Endodermal cell (in vitro differentiated cells): ENCODE results near the gene NIPBL. TPM values are rescaled to one million over a fixed set of nuclear protein-coding genes. Genes with fewer than 3 reads are reported as not detected.

Experiments used
- DNase-seq: peaks from one replicate; pipeline ENCODE4 v3.0.0-alpha.2; 2017
- H3K27ac ChIP-seq: 2 replicates; pipeline ENCODE4 v1.5.1; 2013; ENCODE audit warnings: mild to moderate bottlenecking, low read depth, low read length, moderate library complexity
- H3K27me3 ChIP-seq: 2 replicates; pipeline ENCODE4 v1.6.1; 2013; ENCODE audit warnings: mild to moderate bottlenecking, low read length, moderate library complexity; ENCODE audit not compliant: insufficient read depth, control insufficient read depth, poor library complexity, severe bottlenecking
- H3K36me3 ChIP-seq: 2 replicates; pipeline ENCODE4 v1.7.0; 2013; ENCODE audit warnings: mild to moderate bottlenecking, low read length, moderate library complexity; ENCODE audit not compliant: control insufficient read depth, insufficient read depth
- H3K4me1 ChIP-seq: one replicate; pipeline ENCODE4 v1.7.0; 2013; ENCODE audit warnings: low read length; ENCODE audit not compliant: control insufficient read depth, insufficient read depth
- H3K4me3 ChIP-seq: 2 replicates; pipeline ENCODE4 v1.5.1; 2013; ENCODE audit warnings: mild to moderate bottlenecking, low read length, moderate library complexity
- H3K9ac ChIP-seq: 2 replicates; pipeline ENCODE4 v1.6.1; 2013; ENCODE audit warnings: mild to moderate bottlenecking, low read length, moderate library complexity; ENCODE audit not compliant: poor library complexity, severe bottlenecking; ENCODE audit errors: extremely low read depth
- H3K9me3 ChIP-seq: 2 replicates; pipeline ENCODE4 v1.6.1; 2013; ENCODE audit warnings: mild to moderate bottlenecking, low read length, moderate library complexity; ENCODE audit not compliant: control insufficient read depth
- H3K27ac Mint-ChIP-seq: 2 replicates; pipeline ENCODE4 v1.8.0; 2020; ENCODE audit warnings: mixed read lengths
- H3K27me3 Mint-ChIP-seq: 2 replicates; pipeline ENCODE4 v1.8.0; 2021; ENCODE audit warnings: mild to moderate bottlenecking, mixed read lengths; ENCODE audit not compliant: insufficient read depth
- H3K36me3 Mint-ChIP-seq: 2 replicates; pipeline ENCODE4 v1.8.0; 2020; ENCODE audit warnings: low read depth, mixed read lengths
- H3K4me1 Mint-ChIP-seq: 2 replicates; pipeline ENCODE4 v1.8.0; 2020; ENCODE audit warnings: mixed read lengths
- H3K4me3 Mint-ChIP-seq: 2 replicates; pipeline ENCODE4 v1.8.0; 2020; ENCODE audit warnings: mild to moderate bottlenecking, moderate library complexity, mixed read lengths
- H3K9me3 Mint-ChIP-seq: 2 replicates; pipeline ENCODE4 v1.8.0; 2020; ENCODE audit warnings: mild to moderate bottlenecking, mixed read lengths
- WGBS, 2 experiments: methylation state at CpG; one replicate each; pipeline versions ENCODE4 v1.1.5 to v1.1.7; 2013; ENCODE audit warnings: missing lambda C conversion rate in 2 of 2, mixed read lengths in 1 of 2; ENCODE audit not compliant: insufficient coverage in 1 of 2, insufficient read length in 1 of 2; 5-methylcytosine and 5-hydroxymethylcytosine counted together
- total RNA-seq, 2 donors: library from RNA; stranded (reverse); fragmentation: NEBNext Ultra II Directional in 1 of 2; extraction: Animal tissue kit (Norgen Biotek cat#: 25700) in 1 of 2; gene quantifications; 2 replicates in 1 of 2; 3 replicates in 1 of 2; pipeline ENCODE4 v1.2.1, GENCODE V29; 2021
- TF ChIP-seq, protein P1 (sequence below): fragments of 200-600 bp; sonication (generic); conservative IDR thresholded peaks from 2 replicates; pipeline ENCODE4 v1.5.0; 2021; ENCODE audit warnings: antibody characterized with exemption, mild to moderate bottlenecking

Gene NIPBL
- total RNA-seq, 2 donors from 2014 or later, result 63.3 to 65.8 TPM

DNA sequence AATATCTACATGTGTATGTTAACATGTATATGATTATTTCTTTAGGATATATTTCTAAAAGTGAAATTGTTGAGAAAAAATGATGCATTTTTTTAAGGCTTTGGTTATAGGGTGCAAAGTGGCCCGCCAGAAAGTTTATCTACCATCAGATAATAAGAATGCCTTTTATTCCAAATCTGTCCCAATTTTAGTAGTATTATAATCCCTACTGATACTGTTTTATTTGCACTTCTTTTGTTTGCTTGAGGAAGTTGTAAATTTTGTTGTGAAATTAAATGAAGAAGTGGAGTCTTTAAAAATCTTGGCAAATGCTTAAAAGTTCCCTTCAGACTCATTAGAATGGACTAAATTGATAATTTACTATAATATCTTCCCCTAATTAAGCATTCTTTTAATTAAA is 73.0 kb downstream of the NIPBL start:
- TF ChIP-seq, protein P1, sequence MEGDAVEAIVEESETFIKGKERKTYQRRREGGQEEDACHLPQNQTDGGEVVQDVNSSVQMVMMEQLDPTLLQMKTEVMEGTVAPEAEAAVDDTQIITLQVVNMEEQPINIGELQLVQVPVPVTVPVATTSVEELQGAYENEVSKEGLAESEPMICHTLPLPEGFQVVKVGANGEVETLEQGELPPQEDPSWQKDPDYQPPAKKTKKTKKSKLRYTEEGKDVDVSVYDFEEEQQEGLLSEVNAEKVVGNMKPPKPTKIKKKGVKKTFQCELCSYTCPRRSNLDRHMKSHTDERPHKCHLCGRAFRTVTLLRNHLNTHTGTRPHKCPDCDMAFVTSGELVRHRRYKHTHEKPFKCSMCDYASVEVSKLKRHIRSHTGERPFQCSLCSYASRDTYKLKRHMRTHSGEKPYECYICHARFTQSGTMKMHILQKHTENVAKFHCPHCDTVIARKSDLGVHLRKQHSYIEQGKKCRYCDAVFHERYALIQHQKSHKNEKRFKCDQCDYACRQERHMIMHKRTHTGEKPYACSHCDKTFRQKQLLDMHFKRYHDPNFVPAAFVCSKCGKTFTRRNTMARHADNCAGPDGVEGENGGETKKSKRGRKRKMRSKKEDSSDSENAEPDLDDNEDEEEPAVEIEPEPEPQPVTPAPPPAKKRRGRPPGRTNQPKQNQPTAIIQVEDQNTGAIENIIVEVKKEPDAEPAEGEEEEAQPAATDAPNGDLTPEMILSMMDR, result no peak
- Histone ChIP-seq H3K27ac (no peak overlapping the region), H3K9me3 (no peaks in the 10 kb centered on the region), H3K27me3 (no peaks in the 10 kb centered on the region), H3K4me1 (no peaks in the 10 kb centered on the region), H3K36me3 (peaks cover 2% of the 10 kb centered on the region), H3K4me3 (no peak overlapping the region), H3K9ac (no peak overlapping the region)
- Mint-ChIP-seq H3K27ac (no peak overlapping the region), H3K36me3 (no peaks in the 10 kb centered on the region), H3K4me3 (no peak overlapping the region), H3K9me3 (no peaks in the 10 kb centered on the region), H3K4me1 (peaks cover 12% of the 10 kb centered on the region), H3K27me3 (no peaks in the 10 kb centered on the region)
- 100% methylated on average over 1 of the region's 1 CpG; no CpG with 5 or more reads in 1 of the 2 experiments for WGBS, 2 experiments
- DNase-seq, result no peak

DNA sequence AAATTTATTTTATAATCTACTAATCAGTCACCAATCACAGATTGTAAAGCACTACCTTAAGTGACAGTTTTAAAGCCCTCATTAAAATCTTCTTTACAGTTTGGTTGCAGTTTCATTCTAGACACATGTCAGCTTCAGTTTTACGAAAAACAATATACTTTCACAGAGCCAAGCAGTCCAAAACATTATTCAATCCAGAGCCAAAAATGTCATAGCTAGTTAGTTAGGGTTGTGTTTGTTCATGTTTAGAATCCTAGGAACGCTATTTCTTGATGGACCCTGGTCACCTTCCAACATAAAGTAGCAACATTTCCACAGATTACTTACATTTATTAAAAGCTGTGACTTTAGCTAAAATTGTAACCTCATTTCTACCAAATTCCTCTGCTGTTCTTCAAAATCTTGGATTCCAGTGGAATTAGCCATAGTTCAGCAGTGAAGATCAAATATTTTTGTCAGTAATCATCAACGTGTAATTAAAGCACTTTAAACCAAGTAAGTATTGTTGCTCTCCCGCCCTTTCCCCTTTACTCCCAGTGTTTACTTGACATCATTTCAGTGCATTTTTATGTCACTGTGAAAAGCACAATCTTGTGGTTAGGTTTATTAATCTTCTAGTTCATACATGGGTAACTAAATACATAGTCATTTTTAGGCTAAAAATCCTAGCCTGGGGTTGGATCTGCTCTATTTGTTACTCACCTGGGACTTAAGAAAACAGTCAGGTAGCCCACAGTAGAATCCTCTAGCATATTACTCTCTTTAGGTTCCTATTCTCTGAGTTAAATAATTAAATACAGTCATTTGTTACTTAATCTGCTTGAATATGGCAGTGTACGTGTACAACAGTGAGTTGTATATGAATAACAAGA is 74.3 kb downstream of the NIPBL start:
- H3K27ac ChIP-seq, result no peak overlapping the region
- no peak for DNase-seq
- TF ChIP-seq, protein P1, result no peak
- Mint-ChIP-seq H3K27ac (no peak overlapping the region), H3K36me3 (peaks cover 8% of the 10 kb centered on the region), H3K4me3 (no peak overlapping the region), H3K4me1 (peaks cover 9% of the 10 kb centered on the region), H3K9me3 (no peaks in the 10 kb centered on the region), H3K27me3 (no peaks in the 10 kb centered on the region)
- H3K36me3 ChIP-seq, result peaks cover 12% of the 10 kb centered on the region
- no peaks in the 10 kb centered on the region for H3K27me3 ChIP-seq
- H3K4me1 ChIP-seq, result no peaks in the 10 kb centered on the region
- no peak overlapping the region for H3K9ac ChIP-seq
- H3K4me3 ChIP-seq, result no peak overlapping the region
- 86 to 100% methylated on average over 1 to 5 of the region's 5 CpGs for WGBS, 2 experiments
- no peaks in the 10 kb centered on the region for H3K9me3 ChIP-seq

DNA sequence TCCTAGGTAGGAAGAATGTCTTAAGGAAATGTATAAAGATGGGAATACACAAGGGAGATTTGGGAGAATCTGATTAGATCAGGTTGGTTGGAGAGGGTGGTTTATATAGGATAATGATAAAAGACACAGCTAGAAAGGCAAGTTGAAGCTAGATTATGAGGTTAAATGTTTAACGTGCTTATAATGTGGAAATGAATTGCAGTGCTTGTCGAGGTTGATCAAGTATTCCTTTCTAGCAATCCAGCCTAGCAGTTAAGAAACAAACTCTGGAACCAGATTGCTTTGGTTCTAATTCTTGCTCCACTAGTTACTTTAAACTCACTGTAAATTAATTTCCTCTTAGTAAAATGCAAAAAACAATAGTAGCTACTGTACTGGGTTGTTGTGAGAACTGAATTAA is 76.5 kb downstream of the NIPBL start:
- no peak overlapping the region for H3K27ac Mint-ChIP-seq
- no peak overlapping the region for H3K9ac ChIP-seq
- no peaks in the 10 kb centered on the region for H3K9me3 Mint-ChIP-seq
- no peaks in the 10 kb centered on the region for H3K9me3 ChIP-seq
- WGBS, 2 experiments, result 85 to 87% methylated on average over 2 of the region's 2 CpGs
- peaks cover 23% of the 10 kb centered on the region for H3K36me3 Mint-ChIP-seq
- H3K4me3 Mint-ChIP-seq, result no peak overlapping the region
- no peaks in the 10 kb centered on the region for H3K4me1 ChIP-seq
- no peaks in the 10 kb centered on the region for H3K27me3 Mint-ChIP-seq
- no peaks in the 10 kb centered on the region for H3K27me3 ChIP-seq
- peaks cover 3% of the 10 kb centered on the region for H3K4me1 Mint-ChIP-seq
- TF ChIP-seq, protein P1, result no peak
- no peak for DNase-seq
- H3K4me3 ChIP-seq, result no peak overlapping the region
- H3K36me3 ChIP-seq, result peaks cover 25% of the 10 kb centered on the region
- no peak overlapping the region for H3K27ac ChIP-seq
